HPDE6-E6E7 (cell line): ENCODE measurements around the gene SIPA1.
"Not testable (repeated sequence)": the region's sequence is repeated elsewhere in the genome, so short reads cannot be mapped to it uniquely, and the experiment has no call there.

Source experiments
- DNase-seq: peaks from one replicate; pipeline ENCODE4 v3.0.0; 2011; ENCODE audit warnings: missing footprints; ENCODE audit errors: extremely low spot score

The SIPA1 gene

DNA sequence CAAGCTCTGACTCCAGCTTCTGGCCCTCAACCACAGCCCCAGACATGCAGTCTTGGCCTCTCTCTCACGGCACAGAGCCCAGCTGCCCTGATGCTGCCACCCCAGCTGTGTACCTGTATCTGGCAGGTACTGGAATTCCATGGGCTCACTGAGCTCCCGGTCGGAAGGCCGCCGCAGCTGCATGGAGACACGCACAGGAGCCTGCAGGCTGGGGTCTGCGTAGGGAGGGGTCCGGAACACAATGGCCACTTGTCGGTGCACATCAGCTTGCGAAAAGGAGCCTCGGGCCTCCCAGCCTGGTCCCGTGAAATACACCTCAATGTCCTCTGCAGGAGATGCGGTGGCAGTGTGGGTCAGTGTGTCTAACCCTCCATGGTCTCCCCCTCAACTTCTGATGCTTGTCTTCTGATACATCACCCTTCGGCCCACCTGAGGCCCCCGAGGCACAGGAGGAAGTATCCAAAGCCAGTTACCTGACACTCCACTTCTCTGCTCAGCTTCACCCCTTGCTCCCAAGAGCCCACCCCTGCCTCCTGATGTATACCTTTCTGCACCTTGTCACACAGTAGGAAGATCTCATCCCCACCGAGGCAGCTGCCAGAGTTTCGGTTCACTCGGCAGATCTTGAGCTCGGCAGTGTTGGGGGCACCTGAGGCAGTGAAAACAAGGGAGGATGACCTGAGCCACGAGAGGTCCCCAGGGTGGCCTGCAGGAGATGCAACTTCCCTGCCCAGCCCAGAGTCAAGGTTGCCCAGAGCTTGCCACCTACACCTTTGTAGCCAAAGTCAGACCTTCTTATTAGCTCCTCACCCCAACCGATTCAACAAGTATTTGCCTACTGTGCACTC is 20.5 kb downstream of the SIPA1 start:
- no peak for DNase-seq

DNA sequence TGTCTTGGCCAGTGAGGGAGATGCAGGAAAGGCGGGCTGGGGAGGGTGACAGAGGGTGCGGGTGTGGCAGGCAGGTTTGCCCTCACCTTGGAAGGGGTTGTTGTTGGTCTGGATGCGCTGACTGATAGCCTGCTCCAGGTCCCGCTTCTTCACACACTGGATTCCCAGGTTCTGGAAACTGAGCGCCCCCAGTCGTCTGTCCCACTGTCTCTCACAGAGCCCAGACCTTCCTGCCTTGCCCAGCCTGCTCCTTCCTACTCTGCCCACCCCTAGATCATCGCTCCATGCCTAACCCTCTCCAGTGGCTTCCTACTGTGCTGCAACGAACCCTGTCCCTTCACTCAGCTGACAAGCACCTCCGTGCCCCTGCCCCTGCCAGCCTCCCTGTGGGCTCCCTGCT is 22.1 kb downstream of the SIPA1 start:
- no peak for DNase-seq

DNA sequence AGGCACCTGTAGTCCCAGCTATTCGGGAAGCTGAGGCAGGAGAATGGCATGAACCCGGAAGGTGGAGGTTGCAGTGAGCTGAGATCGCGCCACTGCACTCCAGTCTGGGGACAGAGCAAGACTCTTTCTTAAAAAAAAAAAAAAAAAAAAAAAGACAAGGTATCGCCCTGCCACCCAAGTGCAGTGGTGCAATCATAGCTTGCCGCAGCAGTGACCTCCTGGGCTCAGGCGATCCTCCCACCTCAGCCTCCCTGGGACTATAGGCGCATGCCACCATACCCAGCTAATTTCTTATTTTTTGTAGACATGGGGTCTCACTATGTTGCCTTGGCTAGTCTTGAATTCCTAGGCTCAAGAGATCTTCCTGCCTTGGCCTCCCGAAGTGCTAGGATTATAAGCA is 23.0 kb downstream of the SIPA1 start:
- not testable (repeated sequence) for DNase-seq

DNA sequence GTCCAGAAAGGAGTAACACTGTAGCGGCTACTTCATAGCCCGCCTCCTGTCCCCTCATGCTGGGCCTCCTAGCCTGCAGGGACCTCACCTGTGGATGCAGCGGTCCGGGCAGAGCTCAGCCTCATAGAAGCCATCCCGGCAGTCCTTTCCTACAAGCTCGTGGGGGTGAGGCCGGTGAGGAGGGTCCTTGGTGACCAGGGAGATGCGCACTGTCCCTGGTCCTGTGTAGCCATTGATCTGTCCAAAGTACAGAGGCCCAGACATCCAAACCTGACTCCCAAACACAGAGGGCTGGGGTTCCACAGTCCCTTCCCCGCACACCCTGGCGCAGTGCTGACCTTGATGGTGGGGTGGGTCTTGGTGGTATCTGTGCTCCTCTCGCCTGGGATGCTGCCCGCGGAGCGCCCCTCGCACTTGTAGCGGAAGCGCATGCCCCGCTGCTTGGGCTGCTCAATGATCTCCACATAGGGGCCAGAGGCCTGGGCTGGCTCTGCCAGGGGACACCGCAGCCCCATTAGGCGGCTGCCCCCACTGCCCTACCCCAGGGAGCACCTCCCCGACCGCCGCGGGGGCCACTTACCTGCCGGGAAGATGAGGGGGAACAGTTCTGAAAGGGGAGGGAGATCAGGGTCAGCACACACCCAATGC is 23.8 kb downstream of the SIPA1 start:
- DNase-seq, result no peak

DNA sequence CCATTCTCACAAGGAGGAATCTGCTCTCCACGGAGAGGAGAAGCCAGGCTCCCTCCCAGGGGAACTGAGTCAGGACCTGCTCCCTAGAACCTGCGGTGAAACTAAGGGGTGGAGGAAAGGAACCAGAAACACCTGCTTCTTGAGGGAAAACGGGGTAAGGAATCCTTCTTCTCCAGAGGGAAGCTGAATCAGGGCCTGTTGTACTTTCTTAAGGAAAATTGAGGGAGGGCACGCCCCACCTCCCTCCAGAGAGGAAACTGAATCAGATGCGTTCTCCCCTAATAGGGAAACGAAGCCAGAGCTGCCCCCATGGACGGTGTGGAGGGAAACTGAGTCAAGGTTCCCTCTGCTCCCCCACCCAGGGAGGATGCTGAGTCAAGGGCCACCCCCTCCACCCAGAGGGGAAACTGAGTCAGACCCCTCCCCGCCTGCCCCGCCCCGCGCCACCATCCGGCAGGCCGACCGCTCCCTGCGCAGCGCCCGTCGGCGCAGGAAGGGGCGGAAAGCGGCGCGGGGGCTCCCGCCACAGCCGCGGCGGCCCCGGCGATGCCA is 24.4 kb downstream of the SIPA1 start:
- DNase-seq, result no peak

DNA sequence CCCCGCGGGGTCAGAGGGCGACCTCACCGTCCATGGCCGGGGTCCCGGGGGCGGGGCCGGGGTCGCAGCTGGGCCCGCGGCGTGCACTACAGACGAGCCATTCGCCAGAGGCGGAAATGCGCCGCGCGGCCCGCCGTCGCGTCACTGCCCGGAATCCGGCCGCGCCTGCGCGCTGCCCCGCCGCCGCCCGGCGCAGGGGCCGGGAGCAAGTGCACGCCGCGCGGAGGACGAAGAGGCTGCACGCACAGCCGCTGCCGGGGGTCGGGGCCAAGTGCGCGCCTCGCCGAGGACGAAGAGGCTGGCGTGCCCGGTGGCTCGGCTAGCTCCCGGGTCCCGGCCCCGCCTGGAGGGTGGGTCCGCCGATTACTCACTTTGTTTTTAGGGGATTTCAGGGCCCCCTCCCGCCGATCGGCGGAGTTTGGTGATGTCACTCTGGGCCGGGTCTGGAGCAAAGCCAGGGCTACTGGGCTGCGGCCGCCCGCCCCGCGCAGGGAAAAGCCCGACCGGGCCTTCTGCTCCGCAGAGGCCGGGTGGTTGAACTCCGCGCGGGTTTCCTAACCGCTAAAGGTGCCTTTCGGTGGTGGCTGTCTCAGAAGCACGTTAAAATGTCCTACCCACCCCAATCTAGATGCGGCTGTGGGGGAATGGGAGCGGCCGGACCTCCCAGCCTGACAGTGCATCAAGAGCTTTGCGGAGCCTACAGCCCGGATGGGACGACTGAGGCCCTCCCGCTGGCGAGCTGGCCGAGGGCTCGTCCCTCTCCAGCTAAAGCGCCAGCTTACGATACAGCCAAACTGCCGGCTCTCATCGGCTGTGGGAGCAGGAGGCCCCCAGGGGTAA is 25.1 kb downstream of the SIPA1 start, which contains the start of gene RELA:
Gene RELA, minus strand, starts transcription at position 118 of the 840 bp plus-strand sequence. Its CDS starts 84 bp downstream, at position 34.
- peak; percentile 88 for DNase-seq

DNA sequence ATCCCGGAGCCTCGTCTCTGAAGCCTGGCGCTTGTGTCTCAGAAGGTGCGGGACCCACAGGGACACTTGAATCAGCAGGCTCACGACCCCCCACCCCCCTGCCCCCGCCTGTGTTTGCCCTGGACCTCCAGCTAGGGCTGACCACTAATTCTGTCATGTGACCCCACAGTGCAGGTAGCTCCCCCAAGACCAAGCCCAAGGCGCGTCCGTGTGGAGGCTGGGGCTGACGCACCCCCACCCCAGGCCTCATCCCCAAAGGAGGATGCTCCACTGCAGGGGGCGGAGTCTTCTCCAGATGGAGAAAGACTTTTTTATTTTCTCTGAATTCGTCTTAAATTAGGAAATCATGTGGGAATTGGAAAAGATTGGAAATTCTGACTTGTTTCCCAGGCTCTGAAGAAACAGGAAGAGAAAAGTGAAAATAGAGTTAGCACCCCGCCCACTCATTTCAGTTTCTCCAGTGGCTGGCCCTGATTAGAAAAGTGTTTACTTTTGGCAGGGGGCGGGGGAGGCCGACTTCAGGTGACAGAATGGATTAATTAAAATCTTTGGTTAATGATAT is 25.8 kb downstream of the SIPA1 start:
- no peak for DNase-seq

DNA sequence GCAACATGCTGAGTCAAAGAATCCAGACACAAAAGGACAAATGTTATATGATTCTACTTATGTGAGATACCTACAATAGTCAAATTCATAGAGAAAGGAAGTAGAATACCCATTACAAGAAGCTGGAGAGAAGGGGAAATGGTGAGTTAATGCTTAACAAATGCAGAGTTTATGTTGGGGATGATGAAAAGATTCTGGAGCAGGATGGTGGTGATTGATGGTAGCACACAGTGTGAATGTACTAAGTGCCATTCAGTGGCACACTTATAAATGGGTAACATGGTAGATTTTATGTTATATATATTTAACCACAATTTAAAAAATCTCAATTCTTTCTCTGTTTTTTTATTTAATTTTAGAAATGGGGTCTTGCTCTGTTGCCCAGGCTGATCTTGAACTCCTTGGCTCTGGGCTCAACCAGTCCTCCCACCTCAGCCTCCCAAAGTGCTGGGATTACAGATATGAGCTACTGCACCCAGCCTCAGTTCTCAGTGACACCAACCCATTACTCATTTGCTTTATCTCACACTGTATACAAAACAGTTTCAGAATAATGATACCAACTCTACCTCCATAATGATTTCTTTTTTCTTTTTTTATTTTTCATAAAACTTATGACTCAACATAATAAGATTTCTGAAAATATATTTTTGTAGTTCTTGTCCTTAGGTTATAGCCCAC is 34.4 kb downstream of the SIPA1 start:
- no peak for DNase-seq

DNA sequence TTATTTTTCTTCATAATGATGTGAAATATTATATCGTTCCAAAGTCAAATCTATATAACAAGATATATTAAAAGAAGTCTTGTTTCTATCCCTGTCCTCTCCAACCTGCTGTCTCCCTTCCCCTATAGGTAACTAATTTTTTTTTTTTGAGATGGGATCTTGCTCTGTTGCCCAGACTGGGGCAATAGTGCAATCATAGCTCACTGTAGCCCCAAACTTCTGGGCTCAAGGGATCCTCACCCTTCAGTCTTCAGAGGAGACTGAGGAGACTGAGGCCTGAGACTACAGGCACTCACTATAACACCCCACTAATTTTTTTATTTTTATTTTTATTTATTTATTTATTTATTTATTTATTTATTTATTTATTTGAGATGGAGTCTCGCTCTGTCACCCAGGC is 35.1 kb downstream of the SIPA1 start:
- DNase-seq, result no peak

DNA sequence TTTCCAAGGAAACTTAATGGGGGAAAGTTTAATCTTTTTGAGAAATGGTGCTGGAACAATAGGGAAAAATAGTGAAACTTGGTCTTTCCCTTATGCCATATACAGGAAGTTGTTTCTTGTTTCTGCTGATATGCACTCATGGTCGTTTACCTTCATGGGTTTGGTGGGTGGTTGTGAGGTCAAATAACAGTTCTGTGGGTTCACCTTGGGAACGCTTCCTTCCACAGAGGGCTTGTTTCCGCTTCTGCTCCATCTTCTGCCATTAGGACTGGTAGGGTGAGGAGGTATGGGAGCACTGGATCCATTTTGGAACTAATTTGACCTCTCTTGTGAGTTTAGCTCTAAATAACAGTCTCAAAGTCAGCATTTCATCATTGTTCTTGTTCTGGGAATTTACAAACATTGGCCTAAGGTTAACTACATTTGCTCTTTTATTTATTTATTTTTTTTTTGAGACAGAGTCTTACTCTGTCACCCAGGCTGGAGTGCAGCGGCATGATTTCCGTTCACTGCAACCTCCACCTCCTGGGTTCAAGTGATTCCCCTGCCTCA is 42.4 kb downstream of the SIPA1 start:
- DNase-seq, result no peak

DNA sequence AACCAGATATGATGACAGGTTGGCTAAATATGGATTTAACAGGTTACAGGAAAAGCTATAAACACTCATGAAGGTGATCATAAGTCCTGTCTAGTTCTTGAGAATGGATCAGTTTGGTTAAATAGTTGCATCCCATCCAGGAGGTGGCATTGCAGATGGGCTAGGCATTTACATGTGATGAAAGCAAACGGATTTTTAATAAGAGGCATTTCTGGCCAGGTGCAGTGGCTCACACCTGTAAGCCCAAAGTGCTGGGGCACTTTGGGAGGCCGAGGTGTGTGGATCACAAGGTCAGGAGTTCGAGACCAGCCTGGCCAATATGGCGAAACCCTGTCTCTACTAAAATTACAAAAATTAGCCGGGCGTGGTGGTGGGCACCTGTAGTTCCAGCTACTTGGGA is 45.6 kb downstream of the SIPA1 start:
- not testable (repeated sequence) for DNase-seq

DNA sequence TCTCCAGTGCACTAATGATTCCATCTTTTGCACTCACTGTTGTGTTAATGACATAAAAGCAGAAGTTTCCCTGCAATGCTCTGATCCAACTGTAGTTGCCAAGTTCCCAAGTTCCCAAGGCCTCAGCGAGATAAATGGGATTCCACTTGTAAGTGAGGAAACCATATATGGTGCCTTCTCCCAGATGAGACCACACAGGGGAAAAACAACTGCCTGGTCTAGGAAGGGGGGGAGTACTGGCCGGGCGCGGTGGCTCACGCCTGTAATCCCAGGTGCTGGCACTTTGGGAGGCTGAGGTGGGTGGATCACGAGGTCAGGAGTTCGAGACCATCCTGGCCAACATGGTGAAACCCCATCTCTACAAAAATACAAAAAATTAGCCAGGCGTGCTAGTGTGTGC is 48.1 kb downstream of the SIPA1 start:
- no peak for DNase-seq

DNA sequence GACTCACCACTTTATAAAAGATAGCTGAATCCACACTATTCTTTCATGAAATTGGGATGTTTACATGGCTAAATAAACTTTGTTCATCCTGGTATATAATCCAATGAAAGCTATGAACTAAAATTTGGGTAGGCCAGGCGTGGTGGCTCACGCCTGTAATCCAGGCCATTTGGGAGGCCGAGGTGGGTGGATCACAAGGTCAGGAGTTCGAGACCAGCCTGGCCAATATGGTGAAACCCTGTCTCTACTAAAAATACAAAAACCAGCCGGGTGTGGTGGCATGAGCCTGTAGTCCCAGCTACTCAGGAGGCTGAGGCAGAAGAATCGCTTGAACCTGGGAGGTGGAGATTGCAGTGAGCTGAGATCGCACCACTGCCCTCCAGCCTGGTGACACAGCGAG is 53.9 kb downstream of the SIPA1 start:
- DNase-seq, result not testable (repeated sequence)

DNA sequence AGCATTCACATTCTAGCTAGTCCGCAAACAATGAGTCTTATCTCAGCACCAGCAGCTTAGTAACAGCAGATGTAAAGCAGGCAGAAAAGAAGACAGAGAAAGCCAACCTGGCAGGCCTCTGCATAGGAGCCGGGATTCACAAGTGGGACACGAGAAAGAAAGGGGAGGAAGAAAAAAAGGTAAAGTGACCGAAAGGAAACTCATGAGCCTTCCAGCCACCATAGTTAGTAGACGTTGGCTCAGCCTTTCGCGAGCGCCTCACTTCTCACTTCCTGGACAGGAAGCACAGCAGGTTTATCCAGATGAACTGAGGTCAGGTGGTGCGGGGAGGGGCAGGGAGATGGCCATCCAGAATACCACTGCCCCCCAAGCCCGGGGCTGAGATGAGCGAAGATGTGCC is 54.5 kb downstream of the SIPA1 start:
- DNase-seq, result no peak

DNA sequence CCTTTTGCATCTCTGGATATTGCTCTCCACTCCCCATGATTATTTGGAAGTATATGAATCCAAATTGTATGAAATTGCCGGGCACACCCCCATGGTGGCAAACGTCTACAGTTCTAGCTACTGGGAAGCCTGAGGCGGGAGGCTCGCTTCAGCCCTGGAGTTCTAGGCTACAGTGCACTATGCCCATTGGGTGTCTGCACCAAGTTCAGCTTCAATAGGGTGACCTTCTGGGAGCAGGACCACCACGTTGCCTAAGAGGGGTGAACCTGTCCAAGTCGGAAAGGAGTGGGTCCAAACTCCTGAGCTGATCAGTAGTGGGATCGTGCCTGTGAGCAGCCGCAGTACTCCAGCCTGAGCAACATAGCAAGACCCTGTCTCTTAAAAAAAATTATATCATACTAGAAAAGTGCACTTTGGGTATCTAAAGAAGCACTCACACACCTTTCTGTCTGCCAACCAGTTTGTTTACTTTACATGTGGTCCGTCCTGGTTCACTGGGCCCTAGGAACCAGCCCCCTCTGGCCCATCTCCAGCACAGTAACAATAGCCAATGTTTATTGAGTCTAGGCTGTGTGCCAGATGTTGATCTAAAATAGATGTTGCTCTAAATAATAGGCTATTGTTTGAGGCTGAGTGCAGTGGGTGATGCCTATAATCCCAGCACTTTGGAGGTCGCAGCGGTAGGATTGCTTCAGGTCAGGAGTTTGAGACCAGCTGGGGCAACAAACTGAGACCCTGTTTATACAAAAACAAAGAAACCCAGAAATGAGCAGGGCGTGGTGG is 57.7 kb downstream of the SIPA1 start:
- no peak for DNase-seq

DNA sequence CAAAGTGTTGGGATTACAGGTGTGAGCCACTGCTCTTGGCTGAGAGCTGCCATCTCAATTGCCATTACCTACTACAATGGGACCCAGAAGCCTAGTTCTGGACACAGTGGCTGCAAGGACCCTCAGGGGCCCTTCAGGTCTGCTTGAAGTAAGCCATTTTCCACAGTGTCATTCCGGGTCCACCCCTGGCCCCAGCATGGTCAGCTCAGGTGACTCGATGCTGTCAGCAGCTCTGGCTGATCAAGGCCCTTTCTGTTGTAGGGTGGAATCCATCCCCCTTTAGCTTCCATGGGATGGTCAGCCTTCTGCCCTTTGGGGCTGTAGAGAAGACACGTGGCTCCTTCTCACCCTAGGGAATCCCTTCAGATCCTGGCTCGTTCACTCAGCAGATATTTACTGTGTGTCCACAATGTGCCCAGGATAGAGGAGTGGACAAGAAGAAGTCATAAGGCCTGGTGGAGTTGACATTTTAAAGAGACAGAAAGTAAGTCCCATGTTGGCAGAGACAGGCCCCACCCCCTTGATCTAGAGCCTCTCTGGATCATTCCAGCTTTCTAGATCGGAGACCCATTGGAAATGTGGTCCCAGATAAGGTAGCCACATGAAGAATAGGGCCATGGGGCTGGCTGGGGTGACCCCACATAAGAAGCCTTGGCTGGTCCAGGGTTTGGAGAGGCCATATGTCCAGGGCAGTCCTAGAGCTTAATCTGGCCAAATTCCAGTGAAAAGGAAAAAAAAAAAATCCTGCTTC is 59.1 kb downstream of the SIPA1 start:
- DNase-seq, result no peak

DNA sequence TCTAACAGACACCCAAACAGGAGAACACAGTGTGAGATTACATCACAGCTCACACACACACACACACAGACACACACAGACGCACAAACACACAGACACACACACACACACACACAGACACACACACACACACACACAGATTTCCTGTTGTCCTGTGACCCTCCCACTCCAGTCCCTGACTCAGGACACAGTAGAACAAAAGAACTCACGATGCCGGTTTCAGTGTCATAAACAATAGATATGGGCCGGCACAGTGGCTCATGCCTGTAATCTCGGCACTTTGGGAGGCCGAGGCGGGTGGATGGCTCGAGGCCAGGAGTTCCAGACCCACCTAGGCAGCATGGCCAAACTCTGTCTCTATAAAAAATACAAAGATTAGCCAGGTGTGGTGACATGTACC is 60.3 kb downstream of the SIPA1 start:
- no peak for DNase-seq

DNA sequence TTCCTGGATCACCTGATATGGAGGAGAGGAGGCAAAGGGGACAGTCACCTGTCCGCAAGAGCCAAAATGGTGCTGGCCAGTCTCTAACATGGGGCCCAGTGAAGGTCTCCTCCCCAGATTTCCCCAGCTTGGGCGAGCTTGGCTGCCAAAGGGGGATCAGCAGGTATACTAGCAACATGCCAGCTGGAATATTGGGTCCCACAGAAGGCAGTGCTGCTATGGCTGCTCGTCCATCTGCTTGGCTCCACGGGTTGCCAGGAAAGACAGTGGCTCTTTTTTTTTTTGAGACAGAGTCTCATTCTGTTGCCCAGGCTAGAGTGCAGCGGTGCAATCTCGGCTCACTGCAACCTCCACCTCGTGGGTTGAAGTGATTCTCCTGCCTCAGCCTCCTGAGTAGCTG is 61.4 kb downstream of the SIPA1 start:
- DNase-seq, result no peak

DNA sequence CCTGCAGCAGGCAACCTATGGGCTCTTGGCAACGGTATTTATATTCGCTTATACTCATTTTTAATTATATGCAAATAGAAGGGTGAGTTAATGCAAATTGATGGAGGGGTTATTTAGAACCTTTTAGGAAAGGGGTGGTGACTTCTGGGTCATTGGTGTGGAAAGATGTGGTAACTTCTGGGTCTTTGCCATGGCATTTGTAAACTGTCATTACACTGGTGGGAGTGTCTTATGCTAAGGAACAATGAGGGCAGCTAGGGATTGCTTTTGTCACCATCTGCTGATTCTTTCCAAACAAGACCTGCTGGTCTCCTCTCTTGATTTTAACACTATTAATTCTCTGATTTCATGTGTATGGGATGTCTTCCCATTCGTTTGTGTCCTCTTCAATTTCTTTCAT is 62.5 kb downstream of the SIPA1 start:
- DNase-seq, result no peak
